Mesothelial cell of epicardium (in vitro differentiated cells): Measurements from ENCODE around the gene DMC1. TPM values are rescaled to one million over a fixed set of nuclear protein-coding genes. Genes with fewer than 3 reads are reported as not detected.

Experiments used
- DNase-seq, 2 experiments: peaks; one replicate each; pipeline ENCODE4 v3.0.0; 2021; ENCODE audit warnings: low spot score in 2 of 2; ENCODE audit not compliant: unreplicated experiment in 2 of 2
- H3K27ac Mint-ChIP-seq: 2 replicates; pipeline ENCODE4 v1.8.0; 2021; ENCODE audit warnings: mixed read lengths
- H3K27me3 Mint-ChIP-seq: 2 replicates; pipeline ENCODE4 v1.8.0; 2021; ENCODE audit warnings: low read depth, mixed read lengths
- H3K36me3 Mint-ChIP-seq: 2 replicates; pipeline ENCODE4 v1.8.0; 2021; ENCODE audit warnings: mixed read lengths
- H3K4me1 Mint-ChIP-seq: 2 replicates; pipeline ENCODE4 v1.8.0; 2021; ENCODE audit warnings: mixed read lengths
- H3K4me3 Mint-ChIP-seq: 2 replicates; pipeline ENCODE4 v1.8.0; 2021; ENCODE audit warnings: mild to moderate bottlenecking, moderate library complexity, mixed read lengths
- H3K9me3 Mint-ChIP-seq: 2 replicates; pipeline ENCODE4 v1.8.0; 2021; ENCODE audit warnings: mixed read lengths
- total RNA-seq: library from RNA; stranded (reverse); gene quantifications from 3 replicates; pipeline ENCODE4 v1.2.1, GENCODE V29; 2021
- TF ChIP-seq, protein P1 (sequence below): fragments of 200-600 bp; sonication (generic); IDR thresholded peaks from one replicate; pipeline ENCODE4 v1.5.0; 2021; ENCODE audit warnings: antibody characterized with exemption; ENCODE audit not compliant: unreplicated experiment

The DMC1 gene
- total RNA-seq, 1 donor from 2014 or later: 2.8 TPM

DNA sequence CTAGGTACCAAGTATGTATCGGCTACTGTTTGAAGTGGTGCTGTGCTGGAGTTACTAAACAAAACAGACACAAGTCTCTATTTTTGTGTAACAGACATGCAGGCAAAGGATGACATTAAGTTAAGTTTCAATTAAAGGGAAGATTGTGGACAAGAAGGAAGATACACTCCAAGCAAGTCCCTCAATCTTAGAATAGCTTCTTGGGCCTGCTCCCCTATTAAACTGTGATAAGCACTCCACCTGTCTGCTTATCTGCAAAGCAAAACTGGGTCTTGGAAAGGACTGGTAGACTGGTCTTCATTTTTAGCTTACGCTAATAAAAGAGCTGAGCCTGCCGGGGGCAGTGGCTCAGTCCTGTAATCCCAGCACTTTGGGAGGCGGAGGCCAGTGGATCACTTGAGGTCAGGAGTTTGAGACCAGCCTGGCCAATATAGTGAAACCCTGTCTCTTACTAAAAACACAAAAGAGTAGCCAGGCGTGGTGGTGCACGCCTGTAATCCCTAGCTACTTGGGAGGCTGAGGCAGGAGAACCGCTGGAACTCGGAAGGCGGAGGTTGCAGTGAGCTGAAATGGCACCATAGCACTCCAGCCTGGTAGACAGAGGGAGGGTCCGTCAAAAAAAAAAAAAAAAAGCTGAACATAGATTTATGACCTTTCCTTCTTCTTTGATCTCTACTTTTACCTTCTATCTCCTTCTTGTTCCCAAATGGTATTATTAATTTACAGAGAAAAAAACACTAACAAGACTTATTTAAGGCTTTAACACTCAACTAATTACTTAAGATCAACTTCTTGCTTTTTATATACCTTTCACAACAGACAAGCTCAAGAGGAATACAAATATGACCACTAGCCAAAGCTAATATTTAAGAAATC lies 67.9 kb downstream of the DMC1 start:
- peak overlapping the region; percentile 100 for H3K4me3 Mint-ChIP-seq
- H3K4me1 Mint-ChIP-seq: peaks cover 38% of the 10 kb centered on the region
- H3K27me3 Mint-ChIP-seq: no peaks in the 10 kb centered on the region
- DNase-seq: no peak
- TF ChIP-seq, protein P1, sequence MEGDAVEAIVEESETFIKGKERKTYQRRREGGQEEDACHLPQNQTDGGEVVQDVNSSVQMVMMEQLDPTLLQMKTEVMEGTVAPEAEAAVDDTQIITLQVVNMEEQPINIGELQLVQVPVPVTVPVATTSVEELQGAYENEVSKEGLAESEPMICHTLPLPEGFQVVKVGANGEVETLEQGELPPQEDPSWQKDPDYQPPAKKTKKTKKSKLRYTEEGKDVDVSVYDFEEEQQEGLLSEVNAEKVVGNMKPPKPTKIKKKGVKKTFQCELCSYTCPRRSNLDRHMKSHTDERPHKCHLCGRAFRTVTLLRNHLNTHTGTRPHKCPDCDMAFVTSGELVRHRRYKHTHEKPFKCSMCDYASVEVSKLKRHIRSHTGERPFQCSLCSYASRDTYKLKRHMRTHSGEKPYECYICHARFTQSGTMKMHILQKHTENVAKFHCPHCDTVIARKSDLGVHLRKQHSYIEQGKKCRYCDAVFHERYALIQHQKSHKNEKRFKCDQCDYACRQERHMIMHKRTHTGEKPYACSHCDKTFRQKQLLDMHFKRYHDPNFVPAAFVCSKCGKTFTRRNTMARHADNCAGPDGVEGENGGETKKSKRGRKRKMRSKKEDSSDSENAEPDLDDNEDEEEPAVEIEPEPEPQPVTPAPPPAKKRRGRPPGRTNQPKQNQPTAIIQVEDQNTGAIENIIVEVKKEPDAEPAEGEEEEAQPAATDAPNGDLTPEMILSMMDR: no peak
- H3K36me3 Mint-ChIP-seq: peaks cover 35% of the 10 kb centered on the region
- peak overlapping the region; percentile 89 for H3K27ac Mint-ChIP-seq
- H3K9me3 Mint-ChIP-seq: no peaks in the 10 kb centered on the region

DNA sequence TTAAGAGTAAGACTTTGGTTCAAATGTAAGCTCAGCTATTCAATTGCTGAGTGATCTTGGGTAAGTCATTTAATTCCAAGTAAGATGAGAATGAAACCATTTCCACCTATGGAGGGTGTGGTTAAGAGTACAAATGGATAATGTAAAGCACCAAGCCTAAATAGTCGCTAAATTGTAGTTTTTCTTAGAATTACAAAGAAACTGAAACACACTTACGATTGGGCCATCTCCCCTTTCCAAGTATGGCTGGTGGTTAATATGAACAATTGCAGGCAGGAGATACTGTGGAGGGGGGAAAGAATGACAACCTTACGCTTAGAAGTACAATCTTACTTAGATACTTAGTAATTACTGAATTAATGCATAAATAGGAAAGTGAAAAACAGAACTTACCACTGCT lies 72.1 kb downstream of the DMC1 start:
- H3K36me3 Mint-ChIP-seq: peaks cover 53% of the 10 kb centered on the region
- no peak overlapping the region for H3K4me3 Mint-ChIP-seq
- H3K27me3 Mint-ChIP-seq: no peaks in the 10 kb centered on the region
- peaks cover 16% of the 10 kb centered on the region for H3K4me1 Mint-ChIP-seq
- DNase-seq: no peak
- no peaks in the 10 kb centered on the region for H3K9me3 Mint-ChIP-seq
- TF ChIP-seq, protein P1: no peak
- no peak overlapping the region for H3K27ac Mint-ChIP-seq

DNA sequence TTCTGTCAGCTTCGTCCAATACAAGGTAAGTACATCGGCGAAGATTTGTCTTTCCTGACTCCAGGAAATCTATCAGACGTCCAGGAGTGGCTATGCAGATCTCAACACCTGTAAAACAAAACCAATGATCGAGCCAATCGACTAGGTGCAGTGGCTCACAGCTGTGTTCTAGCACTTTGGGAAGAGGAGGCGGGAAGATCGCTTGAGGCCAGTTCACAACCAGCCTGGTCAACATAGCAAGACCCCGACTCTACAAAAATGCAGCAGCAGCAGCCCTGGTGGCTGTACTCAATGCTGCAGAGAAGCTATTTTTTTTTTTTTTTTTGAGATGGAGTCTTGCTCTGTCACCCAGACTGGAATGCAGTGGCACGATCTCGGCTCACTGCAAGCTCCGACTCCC lies 75.0 kb downstream of the DMC1 start:
- H3K27ac Mint-ChIP-seq: no peak overlapping the region
- H3K36me3 Mint-ChIP-seq: peaks cover 51% of the 10 kb centered on the region
- no peaks in the 10 kb centered on the region for H3K4me1 Mint-ChIP-seq
- H3K4me3 Mint-ChIP-seq: no peak overlapping the region
- H3K27me3 Mint-ChIP-seq: no peaks in the 10 kb centered on the region
- TF ChIP-seq, protein P1: no peak
- no peak for DNase-seq
- H3K9me3 Mint-ChIP-seq: no peaks in the 10 kb centered on the region

DNA sequence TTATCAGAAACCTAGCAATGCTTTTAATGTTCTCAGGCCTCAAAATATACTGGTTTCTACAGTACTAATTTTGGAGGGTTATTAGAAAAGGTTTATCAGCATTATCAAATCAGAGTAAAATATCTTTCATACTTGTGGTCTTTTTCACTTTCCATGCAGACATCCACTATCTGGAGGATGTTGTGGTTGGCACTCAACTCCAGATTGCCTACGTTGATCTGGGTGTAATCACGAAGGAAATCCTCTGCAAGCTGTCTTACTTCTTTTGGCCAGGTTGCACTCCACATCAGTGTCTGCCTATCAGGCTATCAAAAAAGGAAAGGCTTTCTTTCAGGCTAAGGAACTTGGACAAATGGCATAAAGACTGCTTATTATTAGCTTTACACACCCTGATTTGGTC lies 75.5 kb downstream of the DMC1 start:
- Mint-ChIP-seq H3K27ac (no peak overlapping the region), H3K4me3 (no peak overlapping the region), H3K27me3 (no peaks in the 10 kb centered on the region), H3K4me1 (no peaks in the 10 kb centered on the region), H3K36me3 (peaks cover 53% of the 10 kb centered on the region), H3K9me3 (no peaks in the 10 kb centered on the region)
- TF ChIP-seq, protein P1: no peak
- no peak for DNase-seq

DNA sequence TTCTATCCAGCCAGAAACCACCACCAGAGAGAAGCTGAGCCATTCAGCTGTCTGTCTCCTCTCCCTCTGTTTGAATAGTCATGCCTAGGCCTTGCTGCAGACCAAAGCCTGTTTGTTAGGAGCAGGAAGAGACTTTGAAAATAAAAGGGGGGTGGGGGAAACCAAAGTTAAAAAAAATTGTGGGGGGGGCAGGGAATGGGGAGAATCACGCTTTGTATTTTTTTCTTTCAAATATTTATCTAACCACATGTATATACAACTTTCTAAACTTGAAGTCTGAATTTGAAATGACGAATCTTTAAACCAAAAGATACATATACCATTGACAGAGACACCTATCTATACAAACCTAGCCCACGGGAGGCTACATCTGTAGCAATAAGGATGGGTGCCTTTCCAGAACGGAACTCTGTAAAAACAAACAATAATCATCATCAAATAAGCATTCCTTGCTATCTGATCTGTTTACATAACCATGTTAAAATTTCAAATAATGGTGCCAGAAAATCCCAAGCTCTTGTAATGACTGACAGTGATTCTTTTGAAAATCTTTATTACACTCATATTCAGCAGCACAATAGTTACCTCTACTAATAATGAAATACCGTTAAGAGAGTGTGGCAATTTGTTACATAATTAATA lies 78.2 kb downstream of the DMC1 start:
- H3K27ac Mint-ChIP-seq: peak overlapping the region; percentile 43
- H3K27me3 Mint-ChIP-seq: no peaks in the 10 kb centered on the region
- no peak overlapping the region for H3K4me3 Mint-ChIP-seq
- TF ChIP-seq, protein P1: no peak
- no peak for DNase-seq
- H3K36me3 Mint-ChIP-seq: peaks cover 46% of the 10 kb centered on the region
- no peaks in the 10 kb centered on the region for H3K9me3 Mint-ChIP-seq
- H3K4me1 Mint-ChIP-seq: no peaks in the 10 kb centered on the region
